Measurements from ENCODE around the gene CSNK1G2.

The CSNK1G2 gene

DNA sequence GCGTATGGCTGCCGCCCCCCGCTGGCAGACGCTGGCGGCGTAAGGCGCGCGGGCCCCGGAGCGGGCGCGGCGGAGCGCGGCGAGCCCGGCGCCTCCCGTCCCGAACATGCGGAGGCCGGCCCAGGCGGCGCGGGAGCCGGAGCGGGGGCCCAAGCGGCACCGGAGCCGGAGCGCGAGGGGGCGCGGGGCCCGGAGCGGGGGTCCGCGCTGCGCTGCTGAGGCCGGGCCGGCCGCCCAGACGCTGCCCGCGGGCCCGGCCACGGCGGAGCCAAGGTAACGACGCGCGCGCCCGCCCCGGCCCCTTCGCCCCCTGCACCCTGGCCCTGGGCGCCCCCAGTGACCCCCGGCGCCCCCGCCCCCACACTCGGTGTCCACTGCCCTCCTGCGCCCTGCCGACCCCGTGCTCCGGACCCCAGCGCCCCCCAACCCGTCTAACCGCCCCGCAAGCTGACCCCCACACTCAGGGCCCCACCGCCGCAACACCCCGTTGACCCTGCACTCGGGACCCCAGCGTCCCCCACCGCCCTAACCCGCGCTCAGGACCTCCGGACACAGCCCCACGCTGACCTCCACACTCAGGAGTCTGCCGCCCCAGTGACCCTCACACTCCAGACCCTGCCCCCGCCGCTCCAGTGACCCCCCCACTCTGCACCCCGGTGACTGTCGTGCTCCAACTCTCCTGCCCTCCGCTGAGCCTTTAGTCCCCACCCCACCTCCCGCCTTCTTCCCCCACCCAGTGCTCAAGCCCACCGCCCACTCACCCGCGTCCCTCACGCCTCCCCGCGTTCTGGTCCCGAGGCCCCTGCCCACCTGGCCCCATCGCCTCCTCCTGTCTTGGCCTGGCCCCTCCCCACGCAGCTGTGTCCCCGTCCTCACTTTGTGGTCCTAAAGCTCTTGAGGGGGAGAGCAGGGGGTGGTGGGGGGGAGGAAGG, at the start of gene CSNK1G2:
Gene CSNK1G2 (plus strand): TSS at position 27 of the 932 bp plus-strand sequence. CDS start 28,601 bp downstream, outside the sequence.
- DNase-seq = peak in 1 of 14 donors; percentile 41

DNA sequence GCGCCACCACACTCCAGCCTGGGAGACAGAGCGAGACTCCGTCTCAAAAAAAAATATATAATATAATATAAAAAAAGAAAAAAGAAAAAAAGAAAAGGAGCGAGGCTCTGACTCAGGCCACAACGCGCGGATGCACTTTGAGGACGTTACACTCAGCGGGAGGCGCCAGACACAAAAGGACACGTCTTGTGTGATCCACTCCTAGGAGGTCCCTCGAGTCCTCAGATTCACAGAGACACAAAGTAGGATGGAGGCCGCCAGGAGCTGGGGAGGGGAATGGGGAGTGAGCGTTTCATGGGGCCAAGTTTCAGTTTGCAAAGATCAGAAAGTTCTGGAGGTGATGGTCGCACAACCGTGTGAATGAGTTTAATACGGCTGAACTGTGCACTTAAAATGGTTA, 47.2 kb upstream of the CSNK1G2 start:
- DNase-seq = no peak

DNA sequence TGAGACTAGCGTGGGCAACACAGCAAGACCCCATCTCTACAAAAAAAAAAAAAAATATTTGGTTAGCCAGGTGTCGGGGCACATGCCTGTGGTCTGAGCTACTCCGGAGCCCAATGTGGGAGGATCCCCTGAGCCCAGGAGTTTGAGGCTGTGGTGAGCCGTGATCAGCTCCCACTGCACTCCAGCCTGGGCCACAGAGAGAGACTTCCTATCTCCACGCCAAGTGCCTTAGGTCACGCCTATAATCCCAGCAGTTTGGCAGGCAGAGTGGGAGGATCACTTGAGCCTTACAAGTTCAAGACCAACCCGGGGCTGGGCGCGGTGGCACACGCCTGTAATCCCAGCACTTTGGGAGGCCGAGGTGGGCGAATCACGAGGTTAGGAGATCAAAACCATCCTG, 44.5 kb upstream of the CSNK1G2 start:
- DNase-seq = no peak

DNA sequence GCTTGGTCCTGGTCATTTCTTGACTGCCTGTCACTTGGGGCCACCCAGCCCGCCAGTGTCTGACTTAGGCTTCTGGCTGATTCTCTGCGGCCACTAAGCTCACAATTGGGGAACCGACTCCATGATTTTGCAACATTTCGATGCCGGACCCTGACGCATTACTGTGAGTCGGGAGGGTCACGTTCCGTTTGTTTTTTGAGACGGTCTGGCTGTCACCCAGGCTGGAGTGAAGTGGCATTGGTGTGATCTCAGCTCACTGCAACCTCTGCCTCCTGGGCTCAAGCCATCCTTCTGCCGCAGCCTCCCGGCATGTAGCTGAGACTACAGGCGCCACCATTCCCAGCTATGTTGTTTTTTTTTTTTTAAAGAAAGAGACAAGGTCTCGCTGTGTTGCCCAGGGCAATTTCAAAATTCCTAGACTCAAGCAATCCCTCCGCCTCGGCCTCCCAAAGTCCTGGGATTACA, 39.0 kb upstream of the CSNK1G2 start:
- DNase-seq = peak in 7 of 14 donors; percentile 12 to 51 (median 40)

DNA sequence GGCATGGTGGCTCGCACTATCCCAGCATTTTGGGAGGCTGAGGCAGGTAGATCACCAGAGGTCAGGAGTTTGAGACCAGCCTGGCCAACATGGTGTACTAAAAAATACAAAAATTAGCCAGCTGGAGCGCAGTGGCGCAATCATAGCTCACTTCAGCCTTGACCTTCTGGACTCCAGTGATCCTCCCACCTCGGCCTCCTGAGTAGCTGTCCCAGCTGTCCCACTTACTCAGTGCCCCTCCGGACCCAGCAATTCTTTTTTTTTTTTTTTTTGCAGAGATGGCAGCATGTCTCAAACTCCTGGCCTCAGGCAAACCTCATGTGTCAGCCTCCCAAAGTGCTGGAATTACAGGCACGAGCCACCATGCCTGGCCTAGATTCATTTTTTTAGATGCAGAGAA, 38.0 kb upstream of the CSNK1G2 start:
- DNase-seq = no peak

GRCh38 chr19:1904860-1905109, 36.2 kb upstream of the CSNK1G2 start:
- DNase-seq = no peak

DNA sequence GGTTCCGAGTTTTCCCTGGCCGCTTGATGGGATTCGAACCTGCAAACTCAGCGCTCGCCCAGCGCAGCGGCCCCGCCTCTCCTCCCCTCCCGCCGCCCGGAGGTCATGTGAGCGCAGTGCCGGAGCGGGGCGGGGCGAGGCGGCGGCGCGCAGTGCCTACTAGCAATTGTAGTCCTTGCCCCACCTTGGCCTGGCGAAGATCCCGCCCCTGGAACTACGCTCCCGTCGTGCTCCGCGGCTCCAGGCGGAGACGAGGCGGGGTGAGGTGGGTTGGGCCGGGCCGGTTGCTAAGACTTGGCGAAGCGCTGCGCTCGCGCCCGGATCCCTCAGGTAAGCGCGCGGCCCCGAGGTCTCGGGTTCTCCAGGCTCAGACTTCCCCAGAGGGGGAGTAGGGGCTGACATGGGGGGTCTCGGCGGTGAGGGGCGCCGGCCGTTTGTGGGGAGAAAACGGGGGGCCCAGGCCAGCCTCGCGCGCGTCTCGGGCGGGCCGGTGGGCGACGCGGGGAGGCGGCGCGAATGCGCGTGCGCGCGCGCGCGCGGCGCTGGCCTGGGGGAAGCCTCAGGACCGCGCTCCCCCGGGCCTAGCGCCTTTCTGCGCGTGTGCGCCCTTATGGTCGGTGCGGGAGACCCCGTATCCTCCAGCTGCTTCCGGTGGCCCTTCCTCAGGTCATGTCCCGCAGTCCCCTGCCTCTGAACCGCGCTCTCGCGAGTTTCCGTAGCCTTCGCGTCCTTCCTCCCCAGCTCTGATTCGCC, 35.7 kb upstream of the CSNK1G2 start, which contains the start of the genes ADAT3 and SCAMP4:
Gene ADAT3 (plus strand): TSS at position 290 of the 753 bp plus-strand sequence. CDS start 6,649 bp downstream, outside the sequence.
Gene SCAMP4 (plus strand): TSS at position 290 of the 753 bp plus-strand sequence. CDS start 9,621 bp downstream, outside the sequence.
- peak; percentile 85 to 98 (median 96) for DNase-seq

GRCh38 chr19:1905863-1906375, 35.1 kb upstream of the CSNK1G2 start:
- no peak for DNase-seq

- DNase-seq = no peak
Measured at GRCh38 chr19:1906985-1907562, 33.9 kb upstream of the CSNK1G2 start.

- peak in 10 of 14 donors; percentile 12 to 76 (median 46) for DNase-seq
Measured at GRCh38 chr19:1907563-1908363, 33.2 kb upstream of the CSNK1G2 start.

- peak in 1 of 14 donors; percentile 64 for DNase-seq
Measured at GRCh38 chr19:1908364-1908678, 32.7 kb upstream of the CSNK1G2 start.

- DNase-seq = peak in 3 of 14 donors; percentile 33 to 63 (median 36)
Measured at GRCh38 chr19:1909761-1910080, 31.3 kb upstream of the CSNK1G2 start.

DNA sequence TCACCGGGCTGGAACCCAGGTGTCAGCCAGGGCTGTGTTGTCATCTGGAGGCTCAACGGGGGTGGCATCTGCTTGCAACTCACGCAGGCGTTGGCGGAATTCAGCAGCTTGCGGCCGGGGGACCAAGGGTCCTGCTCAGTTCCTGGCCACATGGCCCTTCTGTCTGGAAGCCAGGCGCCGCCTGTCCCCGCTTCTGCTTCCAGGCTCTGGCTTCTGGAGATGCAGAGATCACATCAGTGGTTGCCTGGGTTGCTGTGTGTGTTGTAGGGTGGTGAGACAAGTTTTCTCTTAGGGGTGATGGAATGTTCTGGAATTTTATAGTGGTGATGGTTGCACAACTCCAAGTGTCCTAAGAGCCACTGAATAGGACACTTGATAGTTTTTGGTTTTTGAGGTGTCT, 30.8 kb upstream of the CSNK1G2 start:
- DNase-seq = peak in 6 of 14 donors; percentile 15 to 65 (median 28)

DNA sequence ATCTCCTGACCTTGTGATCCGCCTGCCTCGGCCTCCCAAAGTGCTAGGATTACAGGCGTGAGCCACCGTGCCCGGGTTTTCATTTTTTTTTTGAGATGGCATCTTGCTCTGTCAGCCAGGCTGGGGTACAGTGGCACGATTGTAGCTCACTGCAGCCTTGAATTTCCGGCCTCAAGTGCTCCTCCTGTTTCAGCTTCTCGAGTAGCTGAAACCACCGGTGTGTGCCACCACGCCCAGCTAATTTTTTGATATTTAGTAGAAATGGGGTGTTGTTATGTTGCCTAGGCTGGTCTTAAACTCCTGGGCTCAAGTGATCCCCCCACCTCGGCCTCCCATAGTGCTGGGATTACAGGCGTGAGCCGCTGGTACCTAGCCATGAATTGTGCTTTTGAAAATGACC, 29.9 kb upstream of the CSNK1G2 start:
- DNase-seq = no peak

GRCh38 chr19:1911995-1912394, 29.0 kb upstream of the CSNK1G2 start:
- DNase-seq = no peak

GRCh38 chr19:1912760-1913505, 28.0 kb upstream of the CSNK1G2 start:
- no peak for DNase-seq

DNA sequence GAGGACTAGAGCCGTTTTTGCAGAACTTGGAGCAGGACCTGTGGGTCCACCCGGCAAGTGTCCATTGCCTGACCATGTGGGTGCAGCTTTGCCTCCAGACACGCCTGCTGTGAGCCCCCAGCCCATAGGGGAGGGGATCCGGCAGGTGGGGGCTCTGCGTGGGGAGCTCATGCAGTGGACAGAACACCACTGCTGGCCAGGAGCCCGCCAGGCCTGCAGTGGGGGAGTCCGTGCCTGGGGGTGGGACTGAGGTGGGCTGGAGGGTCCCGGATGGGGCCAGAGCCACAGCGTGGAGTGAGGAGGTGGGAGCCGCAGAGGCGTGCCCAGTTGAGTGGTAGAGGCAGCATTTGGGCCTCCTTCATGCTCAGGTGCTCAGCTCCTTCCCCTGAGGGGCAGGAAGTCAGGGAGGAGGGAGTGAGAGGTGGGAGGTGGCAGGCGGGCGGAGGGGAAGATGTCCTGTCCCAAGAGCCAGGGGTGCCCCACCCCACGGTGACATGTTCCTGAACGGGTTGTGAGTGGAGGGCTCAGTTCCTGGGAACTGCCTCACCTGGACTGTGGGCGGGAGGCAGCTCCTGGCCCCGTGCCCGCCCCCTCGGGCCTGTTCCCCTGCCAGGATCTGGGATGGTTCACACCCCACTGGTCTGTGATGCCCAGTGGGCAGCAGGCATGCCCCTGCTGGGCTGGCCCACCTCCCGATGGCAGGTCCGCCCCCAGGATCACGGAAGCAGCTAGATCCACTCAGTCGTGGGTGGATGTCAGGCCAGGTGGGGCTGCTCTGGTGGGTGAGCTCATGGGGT, 27.0 kb upstream of the CSNK1G2 start:
- no peak for DNase-seq

DNA sequence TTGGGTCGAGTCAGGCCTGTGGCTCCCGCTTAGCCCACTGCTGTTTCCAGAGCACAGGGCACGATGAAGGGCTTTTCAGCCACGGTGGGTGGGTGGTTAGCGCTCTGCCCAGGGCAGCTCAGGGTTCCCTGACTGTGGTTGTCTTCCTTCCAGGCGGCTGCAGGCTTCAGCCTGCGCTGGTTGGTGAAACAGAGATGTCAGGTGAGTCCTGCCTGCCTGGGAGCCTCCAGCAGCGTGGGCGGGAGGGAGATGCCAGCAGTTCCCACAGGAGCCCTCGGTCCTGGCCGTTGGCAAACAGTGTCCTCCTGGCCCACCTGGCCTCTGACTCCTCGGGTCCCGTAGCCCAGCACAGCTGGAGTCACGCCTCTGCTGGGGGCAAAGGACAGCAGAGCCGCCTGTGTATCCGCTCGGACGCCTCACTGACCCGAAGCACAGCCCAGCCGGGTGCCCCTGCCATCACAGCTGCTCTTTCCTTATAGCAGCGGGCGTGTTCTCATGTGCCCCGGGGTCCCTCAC, 26.1 kb upstream of the CSNK1G2 start:
- DNase-seq = peak in 1 of 14 donors; percentile 54

DNA sequence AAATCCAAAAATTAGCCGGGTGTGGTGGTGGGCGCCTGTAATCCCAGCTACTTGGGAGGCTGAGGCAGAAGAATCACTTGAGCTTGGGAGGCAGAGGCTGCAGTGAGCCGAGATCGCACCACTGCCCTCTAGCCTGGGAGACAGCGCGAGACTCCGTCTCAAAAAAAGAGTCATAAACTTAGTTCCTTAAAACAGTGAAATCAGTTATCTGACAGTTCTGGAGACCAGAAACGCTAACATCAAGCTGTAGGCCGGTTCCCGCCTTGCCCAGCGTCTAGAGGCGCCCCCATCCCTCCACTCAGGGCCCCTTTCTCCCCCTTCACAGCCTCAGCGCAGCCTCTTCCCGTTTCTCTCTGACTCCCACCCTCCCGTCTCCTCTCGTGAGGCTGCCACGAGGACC, 23.8 kb upstream of the CSNK1G2 start:
- DNase-seq = no peak

GRCh38 chr19:1917926-1918325, 23.0 kb upstream of the CSNK1G2 start:
- no peak for DNase-seq
